Inflammatory macrophage (primary cell): Measurements from ENCODE around the gene CATSPERB.
"Not testable (repeated sequence)": the region's sequence is repeated elsewhere in the genome, so short reads cannot be mapped to it uniquely, and the experiment has no call there.

Experiments used
- DNase-seq, 2 donors: peaks; one replicate each; pipeline ENCODE4 v3.0.0-alpha.2; 2020 to 2022

CATSPERB gene

GRCh38 chr14:91654836-91655235 is 77.0 kb downstream of the CATSPERB start:
- no peak for DNase-seq

GRCh38 chr14:91653451-91653850 is 78.4 kb downstream of the CATSPERB start:
- DNase-seq = peak in 1 of 2 donors; percentile 5

GRCh38 chr14:91649930-91650329 is 82.0 kb downstream of the CATSPERB start:
- DNase-seq = peak; percentile 44 to 57

- DNase-seq = peak; percentile 47 to 56
Observed at GRCh38 chr14:91647856-91648255, 84.0 kb downstream of the CATSPERB start.

GRCh38 chr14:91636604-91637003 is 95.3 kb downstream of the CATSPERB start:
- no peak for DNase-seq

GRCh38 chr14:91624757-91625156 is 107.1 kb downstream of the CATSPERB start:
- no peak for DNase-seq

- no peak for DNase-seq
Observed at GRCh38 chr14:91614187-91614586, 117.7 kb downstream of the CATSPERB start.

GRCh38 chr14:91613459-91614112 is 118.3 kb downstream of the CATSPERB start:
- DNase-seq = no peak

GRCh38 chr14:91611528-91611927 is 120.4 kb downstream of the CATSPERB start:
- no peak for DNase-seq

- DNase-seq = no peak
Observed at GRCh38 chr14:91609161-91609560, 122.7 kb downstream of the CATSPERB start.

- DNase-seq = no peak
Observed at GRCh38 chr14:91607322-91608047, 124.4 kb downstream of the CATSPERB start.

- DNase-seq = peak; percentile 47 to 49
Observed at GRCh38 chr14:91606851-91607250, 125.0 kb downstream of the CATSPERB start.

GRCh38 chr14:91604611-91605010 is 127.3 kb downstream of the CATSPERB start:
- DNase-seq = not testable (repeated sequence)

GRCh38 chr14:91599994-91600393 is 131.9 kb downstream of the CATSPERB start:
- DNase-seq = no peak

GRCh38 chr14:91595736-91596135 is 136.2 kb downstream of the CATSPERB start:
- no peak for DNase-seq

- DNase-seq = not testable (repeated sequence)
Observed at GRCh38 chr14:91593957-91594356, 137.9 kb downstream of the CATSPERB start.

GRCh38 chr14:91586410-91586809 is 145.5 kb downstream of the CATSPERB start:
- no peak for DNase-seq

- DNase-seq = no peak
Observed at GRCh38 chr14:91585856-91586255, 146.0 kb downstream of the CATSPERB start.

GRCh38 chr14:91582761-91583160 is 149.1 kb downstream of the CATSPERB start:
- no peak for DNase-seq

- DNase-seq = no peak
Observed at GRCh38 chr14:91580876-91581577, 150.9 kb downstream of the CATSPERB start.

- DNase-seq = no peak
Observed at GRCh38 chr14:91577632-91578233, 154.2 kb downstream of the CATSPERB start.

GRCh38 chr14:91575469-91576208 is 156.2 kb downstream of the CATSPERB start:
- no peak for DNase-seq
